Fibroblast of lung (primary cell): ENCODE data around the gene TWF2. TPM values are rescaled to one million over a fixed set of nuclear protein-coding genes. Genes with fewer than 3 reads are reported as not detected.
A peak's percentile ranks its signal among the peaks of the same experiment; 100 is the strongest.

Experiments used
- DNase-seq, 2 donors: peaks; one replicate each; pipeline versions ENCODE4 v3.0.0 to v3.0.0-alpha.2; 2010; ENCODE audit warnings: low read depth in 2 of 2
- H2AFZ ChIP-seq: 2 replicates; pipeline ENCODE4 v1.5.1; 2012; ENCODE audit warnings: low read length, control low read depth, inconsistent platforms
- H3K27ac ChIP-seq: 2 replicates; pipeline ENCODE4 v1.5.1; 2011; ENCODE audit warnings: low read length, control low read depth; ENCODE audit not compliant: insufficient read depth
- H3K27me3 ChIP-seq: 2 replicates; pipeline ENCODE4 v1.5.1; 2011; ENCODE audit warnings: mild to moderate bottlenecking, low read length; ENCODE audit not compliant: control insufficient read depth, insufficient read depth
- H3K36me3 ChIP-seq: 2 replicates; pipeline ENCODE4 v1.5.1; 2011; ENCODE audit warnings: low read length; ENCODE audit not compliant: control insufficient read depth, insufficient read depth
- H3K4me1 ChIP-seq: 2 replicates; pipeline ENCODE4 v1.5.1; 2011; ENCODE audit warnings: low read length; ENCODE audit not compliant: control insufficient read depth, insufficient read depth; ENCODE audit errors: extremely low read depth
- H3K4me2 ChIP-seq: 2 replicates; pipeline ENCODE4 v1.5.1; 2011; ENCODE audit warnings: low read length, control low read depth; ENCODE audit not compliant: insufficient read depth; ENCODE audit errors: extremely low read depth
- H3K4me3 ChIP-seq, 4 experiments: fragments of 200-600 bp in 1 of 4; sonication (generic) in 1 of 4; replicated peaks in 1 of 4; 2 replicates each; pipeline ENCODE4 v1.5.1; 2011 to 2016; ENCODE audit warnings: low read length in 4 of 4, low read depth in 3 of 4, mild to moderate bottlenecking in 3 of 4, control low read depth in 2 of 4, inconsistent platforms in 1 of 4, mixed read lengths in 1 of 4; ENCODE audit not compliant: insufficient read depth in 1 of 4; ENCODE audit errors: control extremely low read depth in 1 of 4
- H3K79me2 ChIP-seq: 2 replicates; pipeline ENCODE4 v1.5.1; 2012; ENCODE audit warnings: mild to moderate bottlenecking, low read length, inconsistent platforms; ENCODE audit not compliant: control insufficient read depth, insufficient read depth
- H3K9ac ChIP-seq: 2 replicates; pipeline ENCODE4 v1.5.1; 2011; ENCODE audit warnings: mild to moderate bottlenecking, low read length, control low read depth; ENCODE audit not compliant: insufficient read depth
- H3K9me3 ChIP-seq: 2 replicates; pipeline ENCODE4 v1.5.1; 2012; ENCODE audit warnings: low read depth, low read length; ENCODE audit not compliant: control insufficient read depth, insufficient read depth
- H4K20me1 ChIP-seq: 2 replicates; pipeline ENCODE4 v1.5.1; 2011; ENCODE audit warnings: low read length; ENCODE audit not compliant: control insufficient read depth, insufficient read depth; ENCODE audit errors: extremely low read depth
- CTCF ChIP-seq, 2 donors: IDR thresholded peaks in 1 of 2; conservative IDR thresholded peaks in 1 of 2; 1 replicate in 1 of 2; 2 replicates in 1 of 2; pipeline ENCODE4 v1.5.1; 2011 to 2012; ENCODE audit warnings: low read length in 2 of 2, control low read depth in 1 of 2, inconsistent platforms in 1 of 2, low read depth in 1 of 2, mild to moderate bottlenecking in 1 of 2
- EZH2 ChIP-seq: IDR thresholded peaks from 2 replicates; pipeline ENCODE4 v1.5.1; 2012; ENCODE audit warnings: low read length, control low read depth, mild to moderate bottlenecking; ENCODE audit errors: missing control alignments
- polyA plus RNA-seq, 2 donors: library from polyadenylated mRNA; depleted of rRNA in 1 of 2; stranded (reverse) in 1 of 2; unstranded in 1 of 2; fragments of >200 nt; gene quantifications; 2 replicates each; pipeline ENCODE4 v1.2.1, GENCODE V29; 2011 to 2012; ENCODE audit warnings: missing spikeins in 1 of 2
- total RNA-seq: library from RNA; depleted of rRNA; stranded (reverse); fragments of >200 nt; gene quantifications from 2 replicates; pipeline ENCODE4 v1.2.1, GENCODE V29; 2014

Gene TWF2
- total and polyA plus RNA-seq, 2 donors (not counting 1 experiment from before 2014, with no cell fraction given), result 67.2 to 69.9 TPM

DNA sequence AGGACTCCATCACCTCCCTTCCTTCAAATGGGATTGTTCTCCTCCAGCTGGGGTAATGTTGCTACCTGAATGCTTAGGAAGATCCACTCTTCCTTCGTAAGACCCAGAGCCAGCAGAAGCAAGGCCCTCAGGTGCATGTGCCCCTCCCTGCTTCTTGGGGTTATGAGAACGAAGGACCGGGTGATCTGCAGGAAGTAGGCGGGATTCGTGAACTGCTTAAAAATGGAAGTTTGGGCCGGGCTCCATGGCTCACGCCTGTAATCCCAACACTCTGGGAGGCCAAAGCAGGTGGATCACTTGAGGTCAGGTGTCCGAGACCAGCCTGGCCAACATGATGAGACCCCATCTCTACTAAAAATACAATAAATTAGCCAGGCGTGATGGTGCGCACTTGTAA is 21.6 kb downstream of the TWF2 start:
- Histone ChIP-seq H3K4me2 (no peak overlapping the region), H2AFZ (no peak overlapping the region), H3K9me3 (no peaks in the 10 kb centered on the region), H3K9ac (no peak overlapping the region), H3K36me3 (peaks cover 12% of the 10 kb centered on the region), H3K4me1 (peaks cover 9% of the 10 kb centered on the region), H3K27me3 (no peaks in the 10 kb centered on the region), H3K79me2 (no peaks in the 10 kb centered on the region), H3K27ac (no peak overlapping the region), H3K4me3 (no peak overlapping the region), H4K20me1 (no peaks in the 10 kb centered on the region)
- DNase-seq, result no peak
- no peak for TF ChIP-seq EZH2
- TF ChIP-seq CTCF (conservative IDR thresholded peaks at IDR 0.05 in 1 of 2, IDR thresholded peaks at IDR 0.05 in 1 of 2; ENCODE audit: low read depth in 1 of 2, low read length in 2 of 2), result no peak

GRCh38 chr3:52216585-52217408 is 22.2 kb downstream of the TWF2 start:
- Histone ChIP-seq H3K36me3 (peaks cover 16% of the 10 kb centered on the region), H4K20me1 (no peaks in the 10 kb centered on the region), H3K4me3 (no peak overlapping the region), H2AFZ (no peak overlapping the region), H3K4me1 (peaks cover 9% of the 10 kb centered on the region), H3K79me2 (no peaks in the 10 kb centered on the region), H3K9ac (no peak overlapping the region), H3K4me2 (peak overlapping the region; percentile 56), H3K27ac (no peak overlapping the region), H3K27me3 (no peaks in the 10 kb centered on the region), H3K9me3 (no peaks in the 10 kb centered on the region)
- TF ChIP-seq CTCF (conservative IDR thresholded peaks at IDR 0.05 in 1 of 2, IDR thresholded peaks at IDR 0.05 in 1 of 2; ENCODE audit: low read depth in 1 of 2, low read length in 2 of 2) (no peak), EZH2 (no peak)
- DNase-seq, result peak; percentile 85 to 92

- no peak for TF ChIP-seq CTCF (conservative IDR thresholded peaks at IDR 0.05 in 1 of 2, IDR thresholded peaks at IDR 0.05 in 1 of 2; ENCODE audit: low read depth in 1 of 2, low read length in 2 of 2)
- TF ChIP-seq EZH2, result no peak
- Histone ChIP-seq H3K9ac (no peak overlapping the region), H3K27me3 (no peaks in the 10 kb centered on the region), H3K4me2 (no peak overlapping the region), H4K20me1 (no peaks in the 10 kb centered on the region), H3K4me3 (no peak overlapping the region), H3K9me3 (no peaks in the 10 kb centered on the region), H2AFZ (no peak overlapping the region), H3K79me2 (no peaks in the 10 kb centered on the region), H3K27ac (no peak overlapping the region), H3K4me1 (peaks cover 9% of the 10 kb centered on the region), H3K36me3 (peaks cover 26% of the 10 kb centered on the region)
- DNase-seq, result no peak
These were observed 23.6 kb downstream of the TWF2 start for GRCh38 chr3:52215351-52215750.
